ENCODE results near the gene SLC23A2.

DNA sequence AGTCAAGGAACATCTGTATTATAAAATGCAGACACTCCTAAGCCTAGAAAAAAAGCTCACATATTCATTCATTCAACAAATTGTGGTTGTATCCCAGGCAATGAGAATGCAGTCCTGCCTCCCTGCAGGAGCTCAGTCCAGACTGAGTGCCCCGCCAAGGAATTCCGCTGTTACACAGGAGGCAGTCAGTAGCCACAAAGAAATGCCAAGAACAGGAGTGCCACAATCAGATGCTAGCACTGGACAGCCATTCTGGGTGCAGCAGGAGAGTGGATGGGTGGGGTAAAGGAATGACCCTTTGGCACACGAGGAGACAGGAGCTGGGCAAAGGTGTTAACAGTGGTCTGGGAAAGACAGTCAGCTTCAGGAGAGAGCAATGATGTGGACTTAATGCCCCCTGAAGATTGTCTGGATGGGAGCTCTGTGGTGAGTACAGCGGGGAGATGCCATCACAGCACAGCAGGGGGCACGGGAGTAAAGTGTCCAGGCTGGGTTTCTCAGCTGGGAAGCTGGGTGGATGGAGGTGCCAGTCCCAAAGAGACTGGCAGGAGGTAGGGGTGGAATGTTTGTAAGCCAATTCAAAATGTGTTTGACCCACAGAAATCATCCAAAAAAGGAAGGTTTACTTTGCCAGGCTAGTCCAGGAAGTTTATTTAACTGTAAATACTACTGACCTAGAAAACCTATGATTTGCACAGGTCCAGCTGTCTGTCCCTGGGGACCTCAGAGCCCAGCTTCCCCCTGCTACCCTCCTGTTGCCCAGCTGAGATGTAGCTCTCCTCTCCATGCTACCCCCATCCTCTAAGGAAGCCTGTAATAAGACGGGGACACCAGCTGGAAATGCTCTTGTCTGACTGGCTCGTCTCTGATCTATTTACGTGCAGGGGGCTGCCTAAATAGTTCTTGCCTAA lies 84.1 kb downstream of the SLC23A2 start:
- no peak for TF ChIP-seq TCF7L2 (IDR thresholded peaks at IDR 0.05; ENCODE audit: low read depth, low read length)
- TF ChIP-seq, protein P1, sequence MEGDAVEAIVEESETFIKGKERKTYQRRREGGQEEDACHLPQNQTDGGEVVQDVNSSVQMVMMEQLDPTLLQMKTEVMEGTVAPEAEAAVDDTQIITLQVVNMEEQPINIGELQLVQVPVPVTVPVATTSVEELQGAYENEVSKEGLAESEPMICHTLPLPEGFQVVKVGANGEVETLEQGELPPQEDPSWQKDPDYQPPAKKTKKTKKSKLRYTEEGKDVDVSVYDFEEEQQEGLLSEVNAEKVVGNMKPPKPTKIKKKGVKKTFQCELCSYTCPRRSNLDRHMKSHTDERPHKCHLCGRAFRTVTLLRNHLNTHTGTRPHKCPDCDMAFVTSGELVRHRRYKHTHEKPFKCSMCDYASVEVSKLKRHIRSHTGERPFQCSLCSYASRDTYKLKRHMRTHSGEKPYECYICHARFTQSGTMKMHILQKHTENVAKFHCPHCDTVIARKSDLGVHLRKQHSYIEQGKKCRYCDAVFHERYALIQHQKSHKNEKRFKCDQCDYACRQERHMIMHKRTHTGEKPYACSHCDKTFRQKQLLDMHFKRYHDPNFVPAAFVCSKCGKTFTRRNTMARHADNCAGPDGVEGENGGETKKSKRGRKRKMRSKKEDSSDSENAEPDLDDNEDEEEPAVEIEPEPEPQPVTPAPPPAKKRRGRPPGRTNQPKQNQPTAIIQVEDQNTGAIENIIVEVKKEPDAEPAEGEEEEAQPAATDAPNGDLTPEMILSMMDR (IDR thresholded peaks at IDR 0.05): no peak
- TF ChIP-seq POLR2AphosphoS5 (IDR thresholded peaks at IDR 0.05; ENCODE audit: low read depth, low read length): no peak
- TF ChIP-seq SIN3A (IDR thresholded peaks at IDR 0.05; ENCODE audit: borderline replicate concordance, insufficient read depth, low read depth, low read length): no peak

Measured in Panc1 (cell line).